ENCODE measurements around the gene TMPRSS2.

GRCh38 chr21:41506611-41507520, 1.1 kb downstream of the TMPRSS2 start:
- no peak for TF ChIP-seq CTCF (IDR thresholded peaks at IDR 0.05)
- no peak for TF ChIP-seq POLR2A (IDR thresholded peaks at IDR 0.05)
